Measurements from ENCODE around the gene PARVB.

Gene PARVB, protein sequence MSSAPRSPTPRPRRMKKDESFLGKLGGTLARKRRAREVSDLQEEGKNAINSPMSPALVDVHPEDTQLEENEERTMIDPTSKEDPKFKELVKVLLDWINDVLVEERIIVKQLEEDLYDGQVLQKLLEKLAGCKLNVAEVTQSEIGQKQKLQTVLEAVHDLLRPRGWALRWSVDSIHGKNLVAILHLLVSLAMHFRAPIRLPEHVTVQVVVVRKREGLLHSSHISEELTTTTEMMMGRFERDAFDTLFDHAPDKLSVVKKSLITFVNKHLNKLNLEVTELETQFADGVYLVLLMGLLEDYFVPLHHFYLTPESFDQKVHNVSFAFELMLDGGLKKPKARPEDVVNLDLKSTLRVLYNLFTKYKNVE

DNA sequence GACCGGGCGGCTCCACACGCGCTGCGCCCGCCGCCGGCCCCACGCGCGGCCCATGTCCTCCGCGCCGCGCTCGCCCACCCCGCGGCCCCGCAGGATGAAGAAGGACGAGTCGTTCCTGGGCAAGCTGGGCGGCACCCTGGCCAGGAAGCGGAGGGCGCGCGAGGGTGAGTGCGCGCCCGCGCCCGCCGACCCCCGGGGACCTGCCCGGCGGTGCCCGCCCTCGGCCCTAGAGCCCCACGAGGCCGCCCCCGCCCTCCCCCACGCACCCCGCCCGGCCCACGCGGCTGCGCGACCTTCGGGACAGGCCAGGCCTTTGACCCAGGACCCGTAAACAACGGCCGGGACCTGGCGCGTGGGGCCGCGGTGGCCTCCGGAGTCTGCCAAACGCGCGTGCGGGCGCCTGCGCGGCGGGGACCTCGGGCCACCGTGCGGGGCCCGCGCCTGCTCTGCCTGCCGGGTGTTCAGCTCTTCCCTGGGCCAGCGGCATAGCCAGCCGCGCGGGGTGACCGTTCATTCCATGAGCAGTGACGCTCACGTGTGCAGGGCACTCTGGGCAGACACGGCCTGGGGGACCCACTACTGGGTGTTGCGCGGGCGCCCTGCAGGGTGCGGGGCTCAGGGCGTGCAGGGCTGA is at the start of gene PARVB:
PARVB (plus strand) TSS at position 15 of the 634 bp plus-strand sequence; CDS start at position 53, 38 bp downstream.
- DNase-seq: peak in 3 of 14 donors; percentile 7 to 38 (median 14)

DNA sequence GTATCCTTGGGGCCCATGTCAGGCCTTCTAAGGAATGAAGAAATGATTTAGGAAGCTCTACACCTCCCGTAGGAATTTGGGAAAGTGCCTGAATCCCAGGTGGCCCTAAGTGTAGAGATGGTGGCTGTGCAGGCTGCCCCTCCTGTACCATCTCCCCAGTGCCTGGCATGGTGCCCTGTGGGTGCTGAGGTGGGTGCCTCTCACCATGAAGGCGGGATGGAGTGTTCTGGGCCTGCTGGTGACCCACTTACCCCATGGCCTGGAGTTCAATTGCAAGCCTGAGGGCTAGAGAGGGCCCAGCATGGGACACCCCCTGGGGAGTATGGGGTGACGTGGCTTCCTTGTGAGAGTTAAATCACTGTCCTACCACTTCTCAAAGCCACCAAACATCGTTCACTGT is 49.1 kb upstream of the PARVB start:
- DNase-seq: no peak

DNA sequence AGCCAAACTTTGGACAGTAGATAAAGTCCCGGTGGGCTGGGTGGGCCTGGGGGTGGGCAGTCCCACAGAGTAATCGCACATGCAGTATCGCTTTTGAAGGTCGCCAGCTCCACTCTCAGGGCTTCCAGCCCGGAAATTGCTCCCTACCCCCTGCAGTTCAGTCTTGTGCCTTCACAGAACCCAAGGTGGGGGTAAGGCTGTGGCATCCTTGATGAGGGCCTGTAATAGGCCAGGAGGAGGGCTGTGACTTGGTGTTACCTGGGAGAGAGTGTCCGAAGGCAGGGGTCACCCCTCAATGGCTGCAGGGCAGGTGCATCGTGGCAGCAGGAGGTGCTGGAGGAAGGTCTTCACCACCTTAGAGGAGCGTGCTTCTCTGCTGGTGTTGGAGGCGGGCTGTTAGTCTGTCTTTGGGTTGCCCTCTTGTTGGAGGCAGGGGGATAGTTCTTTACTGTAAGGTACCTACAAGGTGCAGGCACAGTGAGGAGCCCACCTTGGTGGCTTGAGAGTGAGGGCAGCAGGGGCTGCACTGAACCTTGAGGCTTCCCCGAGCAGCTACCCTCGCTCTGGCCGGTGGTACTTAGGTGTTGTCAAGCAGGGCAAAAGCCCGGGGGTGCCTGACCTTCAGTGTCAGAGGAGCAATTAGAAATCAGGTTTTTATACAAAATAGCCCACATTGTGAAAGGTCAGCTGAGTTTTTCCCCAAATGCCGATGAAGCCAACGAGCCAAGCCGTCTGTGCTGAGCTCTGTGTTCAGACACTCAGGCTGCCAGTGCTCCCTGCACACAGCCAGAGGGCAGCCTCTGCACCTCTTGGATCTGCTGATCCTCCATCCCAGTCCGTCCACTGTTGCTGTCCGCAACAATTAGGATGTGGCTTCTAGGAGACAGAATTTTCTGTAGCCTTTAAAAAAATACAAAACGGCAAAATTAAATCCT is 47.0 kb upstream of the PARVB start:
- no peak for DNase-seq

DNA sequence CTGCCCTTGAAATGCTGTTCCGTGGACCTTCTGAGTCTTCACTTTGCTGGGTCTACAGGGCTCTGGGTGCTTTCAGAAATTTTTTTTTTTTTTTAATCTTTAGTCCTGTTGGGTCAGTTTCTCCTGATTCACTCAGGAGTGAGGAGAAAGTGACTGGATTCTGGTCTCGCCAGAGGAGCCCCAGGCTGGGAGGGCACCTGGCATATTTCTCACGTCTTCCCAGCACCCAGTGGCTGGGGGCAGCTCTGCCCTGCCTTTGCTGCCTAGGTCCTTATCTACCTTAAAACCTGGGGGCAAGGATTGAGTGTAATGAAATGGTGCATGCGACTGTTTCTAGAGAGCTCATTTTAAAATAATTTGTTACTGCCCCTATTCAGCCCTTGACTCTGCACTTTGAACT is 45.5 kb upstream of the PARVB start:
- DNase-seq: no peak

DNA sequence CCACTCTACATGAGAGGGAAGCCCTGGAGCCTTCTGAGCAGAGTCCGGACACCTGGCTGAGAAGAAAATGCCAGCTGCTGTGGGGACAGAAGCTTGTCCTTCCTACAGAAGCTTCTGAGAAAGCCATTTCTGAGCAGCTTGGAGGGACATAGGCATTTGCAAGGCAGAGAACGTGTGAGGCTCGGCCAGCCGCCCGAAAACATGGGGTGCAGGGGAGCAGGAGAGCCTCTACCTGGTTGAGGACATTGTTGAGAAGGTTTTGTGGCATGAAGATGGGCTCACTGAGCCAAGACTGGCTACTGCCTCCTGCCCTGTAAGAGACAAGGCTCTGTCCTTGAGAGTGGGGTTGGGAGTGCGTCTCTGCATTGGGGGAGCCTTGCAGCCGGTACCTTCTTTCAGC is 43.5 kb upstream of the PARVB start:
- no peak for DNase-seq

DNA sequence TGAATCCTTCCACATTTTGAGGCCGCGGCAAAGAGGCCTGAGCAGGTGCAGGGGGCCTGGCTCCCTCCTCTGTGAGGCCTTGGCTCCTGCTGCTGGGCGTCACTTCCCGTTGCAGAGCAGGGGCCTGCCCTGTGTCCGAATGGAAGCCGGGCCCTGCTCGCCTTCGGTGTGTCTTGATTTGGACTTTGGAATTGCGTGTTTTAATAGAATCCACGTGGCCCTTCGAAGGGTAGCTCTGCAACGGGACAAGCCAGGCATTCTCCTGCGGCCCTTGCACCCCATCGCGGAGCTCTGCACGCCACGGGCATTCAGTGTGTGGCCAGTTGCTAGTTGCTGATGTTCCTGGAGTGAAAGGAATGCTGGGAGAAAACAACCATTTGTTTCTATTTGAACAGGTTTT is 43.1 kb upstream of the PARVB start:
- DNase-seq: no peak

DNA sequence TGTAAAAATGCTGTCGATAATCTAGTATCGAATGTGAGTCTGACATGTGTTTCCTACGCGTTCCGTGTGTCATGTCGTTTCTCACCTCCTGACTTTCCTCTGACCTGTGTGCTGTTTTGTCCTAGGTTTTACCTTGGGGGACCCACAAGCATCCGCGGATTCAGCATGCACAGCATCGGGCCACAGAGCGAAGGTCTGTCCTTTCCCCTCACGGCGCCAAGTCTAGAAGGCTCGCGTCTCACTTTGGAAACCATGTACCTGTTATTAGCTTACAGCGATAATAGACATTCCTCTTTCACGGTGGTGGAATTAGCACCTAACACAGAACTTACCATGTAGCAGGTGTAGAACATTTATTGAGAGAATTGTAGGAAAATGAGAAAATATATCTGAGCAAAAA is 40.3 kb upstream of the PARVB start:
- no peak for DNase-seq

DNA sequence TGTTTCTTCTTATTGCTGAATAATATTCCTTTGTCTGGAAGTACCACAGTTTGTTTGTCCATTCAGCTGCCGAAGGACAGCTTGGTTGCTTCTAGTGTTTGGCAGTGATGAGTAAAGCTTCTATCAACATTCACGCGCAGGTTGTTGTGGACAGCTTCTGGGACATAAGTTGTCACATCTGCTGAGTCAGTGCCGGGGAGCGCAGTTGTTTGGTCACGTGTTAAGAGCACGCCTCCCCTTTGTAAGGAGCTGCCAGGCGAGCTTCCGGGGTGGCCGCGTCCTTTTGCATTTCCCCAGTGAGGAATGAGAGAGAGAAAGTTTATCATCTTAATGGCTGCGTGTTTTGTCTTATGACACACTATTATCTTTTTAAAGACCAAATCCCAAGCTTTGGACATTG is 38.6 kb upstream of the PARVB start:
- peak in 4 of 14 donors; percentile 5 to 34 (median 24) for DNase-seq

DNA sequence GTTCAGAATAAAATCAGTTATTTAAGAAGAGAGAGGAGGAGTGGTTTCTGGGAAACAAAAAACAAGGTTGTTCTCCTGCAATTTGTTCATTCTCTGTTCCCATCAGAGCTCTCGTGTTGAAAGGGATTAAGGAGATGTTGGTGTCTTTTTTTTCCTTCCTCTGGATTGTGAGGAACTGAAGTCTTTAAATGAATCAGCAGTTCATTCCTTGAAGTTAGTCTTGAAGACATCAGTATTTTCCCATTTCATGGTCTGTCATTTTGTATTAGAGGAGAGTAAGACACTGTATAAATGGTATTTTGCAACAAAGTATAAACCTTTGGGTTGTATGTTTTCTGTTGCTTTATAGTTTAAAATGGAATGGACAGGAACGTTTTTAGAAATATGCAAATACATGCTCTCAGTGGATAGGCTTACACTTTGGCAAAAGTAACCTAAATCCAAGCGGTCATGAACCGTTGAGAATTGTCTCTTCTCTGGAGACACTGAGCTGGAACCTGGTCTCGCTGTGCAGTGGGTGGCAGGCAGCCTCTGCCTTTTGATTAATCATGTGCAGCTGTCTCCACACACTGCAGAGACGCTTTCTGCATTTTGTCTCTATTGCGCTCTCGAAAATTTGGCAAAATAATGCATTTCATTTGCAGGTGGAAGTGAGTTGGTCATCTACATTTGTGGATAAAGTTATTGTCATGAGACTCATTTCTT is 35.8 kb upstream of the PARVB start:
- DNase-seq: no peak

DNA sequence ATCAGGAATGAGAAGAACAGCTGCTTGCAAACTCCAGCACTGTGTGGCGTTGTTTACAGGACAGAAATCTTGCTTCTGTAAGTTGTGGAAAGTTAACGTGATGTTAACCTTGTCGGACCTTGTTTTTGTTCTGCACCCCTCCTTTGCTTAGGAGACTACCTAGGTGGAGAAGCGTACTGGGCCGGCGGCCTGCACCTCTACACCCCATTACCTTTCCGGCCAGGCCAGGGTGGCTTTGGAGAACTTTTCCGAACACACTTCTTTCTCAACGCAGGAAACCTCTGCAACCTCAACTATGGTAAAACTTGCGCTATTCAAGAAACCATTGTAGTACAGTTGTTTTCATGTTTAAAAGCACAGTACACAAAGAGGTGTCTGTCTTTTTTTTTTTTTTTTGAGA is 35.1 kb upstream of the PARVB start:
- DNase-seq: no peak

DNA sequence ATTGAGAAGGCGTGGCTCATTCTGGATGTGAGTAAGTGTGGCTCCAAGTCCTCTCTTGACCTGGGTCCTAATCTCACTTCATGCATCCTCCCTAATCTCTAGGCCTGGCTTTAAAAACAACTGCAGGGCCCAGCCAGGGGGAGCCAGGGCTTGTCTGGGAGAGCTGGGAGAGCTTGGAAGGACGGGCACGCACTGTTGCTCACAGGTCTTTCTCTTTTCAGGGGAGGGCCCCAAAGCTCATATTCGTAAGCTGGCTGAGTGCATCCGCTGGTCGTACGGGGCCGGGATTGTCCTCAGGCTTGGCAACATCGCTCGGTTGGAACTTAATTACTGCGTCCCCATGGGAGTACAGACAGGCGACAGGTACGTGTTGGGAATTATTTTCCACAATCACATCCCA is 34.1 kb upstream of the PARVB start:
- DNase-seq: no peak

DNA sequence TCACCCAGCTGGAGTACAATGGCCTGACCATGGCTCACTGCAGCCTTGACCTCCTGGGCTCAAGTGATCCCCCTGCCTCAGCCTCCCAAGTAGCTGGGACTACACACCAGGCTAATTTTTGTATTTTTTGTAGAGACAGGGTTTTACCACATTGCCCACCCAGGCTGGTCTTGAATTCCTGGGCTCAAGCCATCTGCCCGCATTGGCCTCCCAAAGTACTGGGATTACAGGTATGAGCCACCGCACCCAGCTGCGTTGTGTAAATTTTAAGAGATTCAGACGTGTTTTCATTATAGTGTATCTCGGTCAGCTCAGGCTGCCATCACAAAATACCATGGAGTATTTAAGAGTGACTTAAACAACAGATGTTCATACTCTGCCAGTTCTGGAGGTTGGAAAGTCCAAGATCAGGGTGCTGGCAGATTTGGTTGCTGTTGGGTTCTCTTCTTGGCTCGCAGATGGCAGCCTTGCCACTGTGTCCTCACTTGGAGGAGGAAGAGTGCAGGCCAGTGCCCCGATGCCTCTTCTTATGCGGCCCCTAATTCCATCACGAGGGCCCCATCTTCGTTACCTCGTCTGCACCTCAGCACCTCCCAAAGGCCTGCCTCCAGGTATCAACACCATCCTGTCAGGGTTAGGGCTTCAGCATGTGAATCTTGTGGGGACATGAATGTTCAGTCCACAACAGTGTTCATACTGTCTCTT is 32.6 kb upstream of the PARVB start:
- no peak for DNase-seq

DNA sequence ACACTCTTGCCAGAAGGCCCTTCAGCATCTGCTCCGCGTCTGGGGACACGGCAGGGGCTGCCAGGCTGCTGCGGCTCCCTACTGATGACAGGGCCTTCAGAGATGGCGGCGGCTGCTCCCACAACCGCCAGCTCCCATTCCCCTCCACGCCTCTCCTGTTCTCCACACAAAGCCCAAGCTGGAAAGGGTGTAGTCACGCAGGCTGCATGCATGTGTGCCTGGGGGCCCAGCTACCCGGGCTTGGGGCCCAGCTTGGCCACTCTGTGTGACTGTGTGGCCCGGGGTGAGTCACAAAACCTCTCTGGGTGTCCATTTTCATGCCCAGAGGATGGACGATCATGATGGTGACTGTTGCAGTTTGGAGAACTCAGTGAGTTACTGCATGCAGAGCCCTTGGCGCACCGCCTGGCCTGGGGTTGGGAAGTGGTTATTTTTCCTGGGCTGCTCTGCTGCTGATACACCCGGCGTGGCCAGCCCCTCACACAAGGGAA is 31.7 kb upstream of the PARVB start:
- no peak for DNase-seq

DNA sequence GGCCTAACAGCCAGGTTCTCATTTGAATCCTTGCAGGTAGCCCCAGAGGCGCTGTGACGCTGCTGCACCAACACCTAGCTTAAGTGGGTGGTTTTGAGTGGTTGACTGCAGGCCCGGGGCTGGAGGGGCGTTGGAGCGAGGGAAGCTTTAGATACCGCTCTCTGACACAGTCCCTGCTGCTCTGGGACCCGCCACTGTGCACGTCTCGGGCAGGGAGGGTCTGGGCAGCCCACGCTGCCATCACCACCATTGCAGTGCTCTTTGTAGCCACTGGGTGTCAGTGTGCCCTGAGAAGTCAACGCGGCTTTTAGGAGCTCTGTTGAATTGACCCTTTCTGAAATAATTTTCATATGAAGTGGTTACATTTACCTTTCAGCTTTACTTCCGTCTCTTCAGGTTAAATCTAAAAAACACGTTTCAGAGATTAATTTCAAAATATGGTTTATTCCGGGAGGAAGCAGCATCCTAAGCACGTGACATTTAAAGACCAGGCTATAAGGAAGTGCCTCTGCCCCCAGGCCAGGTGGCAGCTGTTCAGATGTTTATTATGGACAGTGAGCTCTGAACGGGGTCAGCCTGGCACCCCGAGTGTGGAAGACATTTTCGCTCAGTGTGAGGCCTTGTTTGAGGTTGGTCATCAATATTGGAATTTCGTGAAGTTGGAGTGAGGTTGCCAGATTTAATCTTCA is 30.9 kb upstream of the PARVB start:
- DNase-seq: peak in 7 of 14 donors; percentile 2 to 36 (median 9)

DNA sequence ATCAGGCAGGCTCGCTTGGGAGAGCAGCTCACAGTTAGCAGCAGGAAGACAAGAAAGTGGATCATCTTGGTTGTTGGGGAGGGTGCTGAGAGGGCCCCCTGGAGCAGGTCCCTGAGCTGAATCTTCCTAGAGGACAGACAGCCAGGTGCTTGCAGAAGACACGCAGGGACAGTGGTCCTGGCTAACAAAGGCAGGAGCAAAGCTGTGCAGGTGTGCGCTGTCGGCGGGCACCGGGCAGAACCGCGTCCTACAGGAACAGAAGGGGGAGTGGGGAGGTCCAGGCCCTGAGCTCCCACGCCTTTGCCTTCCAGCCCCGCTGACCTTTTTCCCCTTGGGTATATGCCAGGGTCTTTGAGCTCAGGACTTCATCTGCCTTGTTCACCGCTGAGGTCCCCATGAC is 30.1 kb upstream of the PARVB start:
- DNase-seq: no peak

DNA sequence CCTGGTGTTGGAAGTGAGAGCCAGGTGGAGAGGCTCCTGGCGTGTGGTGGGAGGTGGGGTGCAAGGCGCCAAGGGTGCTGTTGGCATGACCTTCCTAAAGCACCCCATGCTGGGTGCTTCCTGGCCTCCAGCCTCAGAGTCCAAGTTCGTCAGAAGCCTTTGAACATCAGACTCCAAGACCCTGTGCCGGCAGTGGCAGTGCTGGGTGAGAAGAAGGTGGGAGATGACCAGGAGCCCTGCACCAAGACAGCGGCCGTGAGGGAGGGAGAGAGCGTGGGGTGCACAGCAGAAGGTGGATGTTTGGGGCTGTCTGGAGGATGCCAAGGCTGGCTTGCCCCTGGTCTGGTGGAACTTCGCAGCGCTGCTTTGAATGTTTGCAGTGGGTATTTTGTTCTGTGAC is 29.7 kb upstream of the PARVB start:
- no peak for DNase-seq

DNA sequence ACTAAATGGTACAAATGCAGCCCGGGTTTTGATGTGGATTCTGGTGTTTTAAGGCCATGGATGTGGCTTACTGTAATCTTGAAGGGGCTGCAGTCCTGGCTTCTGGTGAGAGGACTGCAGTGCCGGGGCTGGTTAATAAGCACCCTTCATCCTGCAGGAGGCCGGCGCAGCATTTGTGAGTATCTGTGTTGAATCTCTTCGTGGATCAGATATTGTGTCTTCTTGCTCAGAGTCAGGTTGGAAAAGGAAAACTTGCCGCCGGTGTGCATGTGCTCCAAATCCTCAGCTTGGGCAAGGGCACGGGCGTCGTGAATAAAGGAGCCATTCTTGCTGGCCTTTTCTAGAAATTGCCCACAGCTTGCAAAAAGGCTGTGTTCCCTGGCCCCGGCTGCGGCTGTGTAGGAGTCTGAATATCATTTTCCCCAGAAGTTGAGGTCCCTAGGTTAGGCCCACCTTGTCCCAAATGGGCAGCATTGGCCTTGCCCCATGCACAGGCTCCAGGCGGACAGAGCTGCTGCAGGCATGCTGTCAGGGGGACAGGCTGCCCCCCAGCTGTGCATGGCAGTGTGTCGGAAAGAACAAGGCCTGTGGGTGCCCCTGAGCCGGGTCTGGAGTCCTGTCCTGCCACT is 28.9 kb upstream of the PARVB start:
- no peak for DNase-seq

DNA sequence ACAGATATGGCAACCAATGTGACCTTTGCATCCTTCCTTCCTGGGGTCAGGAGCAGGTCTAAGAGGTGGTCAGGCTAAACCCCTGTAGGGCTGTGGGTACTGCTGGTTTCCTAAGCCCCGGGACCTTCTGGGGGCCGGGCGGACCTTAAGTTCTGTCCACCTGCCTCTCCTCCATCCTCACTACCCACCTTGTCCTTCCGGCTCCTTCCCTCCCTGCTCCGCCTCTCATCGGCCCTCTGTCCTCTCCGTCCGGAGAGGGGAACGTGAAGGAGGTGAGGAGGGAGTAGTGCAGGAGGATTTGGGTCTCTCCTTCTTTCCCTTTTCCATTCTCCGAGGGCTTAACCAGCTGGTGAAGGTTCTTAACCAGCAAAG is 28.3 kb upstream of the PARVB start:
- no peak for DNase-seq

DNA sequence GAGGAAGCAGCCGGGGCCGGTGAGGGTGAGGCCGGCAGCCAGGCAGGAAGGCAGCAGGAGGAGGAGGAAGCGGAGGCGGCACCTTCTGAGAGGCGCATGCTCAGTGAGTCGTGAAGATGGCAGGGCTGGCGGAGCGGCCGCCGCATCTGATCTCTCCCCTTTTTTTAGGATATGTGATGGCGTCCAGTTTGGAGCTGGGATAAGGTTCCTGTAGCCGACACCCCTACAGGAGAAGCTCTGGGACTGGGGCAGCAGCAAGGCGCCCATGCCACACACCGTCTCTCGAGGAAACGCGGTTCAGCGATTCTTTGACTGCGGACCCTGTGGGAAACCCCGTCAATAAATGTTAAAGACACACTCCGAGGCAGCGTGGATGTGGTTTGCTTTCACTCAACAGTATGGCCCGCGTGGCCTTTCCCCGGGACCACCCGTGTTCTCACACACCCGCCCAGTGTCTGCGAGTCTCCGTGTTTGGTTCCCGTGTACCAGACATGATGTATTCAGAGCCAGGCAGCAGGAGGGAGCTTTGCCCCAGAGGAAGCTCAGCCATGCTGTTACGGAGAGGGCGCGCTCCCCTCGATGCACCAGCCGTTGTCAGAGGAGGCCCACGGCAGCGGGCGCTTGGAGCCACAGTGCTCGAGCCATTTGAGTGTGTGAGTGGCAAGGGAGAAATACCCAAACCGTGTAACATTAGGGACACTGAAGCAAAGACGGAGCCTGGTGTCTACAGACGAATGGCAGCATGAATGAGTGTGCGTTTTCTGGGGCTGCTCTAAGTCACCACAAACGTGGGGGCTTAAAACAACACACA is 27.7 kb upstream of the PARVB start:
- peak in 4 of 14 donors; percentile 12 to 30 (median 16) for DNase-seq

DNA sequence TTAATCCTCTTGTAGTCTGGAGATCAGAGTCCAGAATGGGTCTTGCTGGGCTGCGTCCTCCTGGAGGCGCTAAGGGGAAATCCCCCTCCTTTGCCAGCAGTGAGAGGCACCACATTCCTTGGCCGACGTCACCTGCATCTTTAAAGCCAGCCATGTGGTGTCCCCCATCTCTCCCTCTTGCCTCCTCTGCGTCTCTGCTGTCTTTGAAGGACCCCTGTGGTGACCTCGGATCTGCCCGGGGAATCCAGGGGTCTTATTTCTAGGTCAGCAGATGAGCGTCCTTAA is 27.2 kb upstream of the PARVB start:
- no peak for DNase-seq

Measured in C1 segment of cervical spinal cord (tissue), 14 donors.